GM12878 (cell line): ENCODE results near the gene SLC7A5. TPM values are rescaled to one million over a fixed set of nuclear protein-coding genes. Genes with fewer than 3 reads are reported as not detected.
"Not testable (repeated sequence)": the region's sequence is repeated elsewhere in the genome, so short reads cannot be mapped to it uniquely, and the experiment has no call there.

Source experiments
- ATAC-seq: fragments of 200-7000 bp; cut with Tn5 transposase; 3 replicates; pipeline ENCODE4 v1.9.1; 2020; ENCODE audit warnings: mild to moderate bottlenecking, moderate library complexity
- BruUV-seq: library from RNA; stranded (reverse); fragments of 400-500 nt; replicated peaks from 2 replicates; lab custom pipeline; 2021; lab: Mats Ljungman, UMichigan
- CTCF ChIA-PET: fragments of 300-600 bp; sonication (Branson Sonifier 250); formaldehyde crosslinking; extraction: SDS; loops from one replicate; lab custom pipeline; 2021; ENCODE audit warnings: inconsistent platforms; lab: Yijun Ruan, JAX
- POLR2A ChIA-PET: fragments of 350-600 bp; formaldehyde crosslinking; extraction: SDS; loops from one replicate; lab custom pipeline; 2021; ENCODE audit warnings: inconsistent platforms; lab: Charles Lee
- RAD21 ChIA-PET: fragments of 300-600 bp; sonication (Branson Sonifier 250); formaldehyde crosslinking; loops from one replicate; lab custom pipeline; 2023; ENCODE audit warnings: antibody characterized with exemption; ENCODE audit not compliant: unreplicated experiment; lab: Charles Lee
- SMC1A ChIA-PET: fragments of 300-600 bp; sonication (Branson Sonifier 250); formaldehyde crosslinking; loops from one replicate; lab custom pipeline; 2023; ENCODE audit not compliant: unreplicated experiment, uncharacterized antibody; lab: Charles Lee
- DNase-seq: peaks from one replicate; pipeline ENCODE4 v3.0.0-alpha.2; 2011; ENCODE audit warnings: low read depth, low spot score
- FAIRE-seq: peaks from 3 replicates; lab custom pipeline; 2011; peaks lifted over from hg19 to GRCh38; lab: Jason Lieb, UNC
- H2AFZ ChIP-seq: 2 replicates; pipeline ENCODE4 v1.6.0; 2011; ENCODE audit warnings: low read depth, low read length, control low read depth; ENCODE audit not compliant: control insufficient read depth
- H3K27ac ChIP-seq: 2 replicates; pipeline ENCODE4 v1.5.1; 2011; ENCODE audit warnings: control low read depth; ENCODE audit not compliant: control insufficient read depth, insufficient read depth
- H3K27me3 ChIP-seq, 2 experiments: replicated peaks in 1 of 2; 2 replicates each; pipeline versions ENCODE4 v1.6.0 to v1.6.1; 2011; ENCODE audit warnings: low read length in 1 of 2; ENCODE audit not compliant: control insufficient read depth in 2 of 2, insufficient read depth in 2 of 2
- H3K36me3 ChIP-seq, 2 experiments: 2 replicates each; pipeline ENCODE4 v1.5.1; 2011; ENCODE audit warnings: low read length in 1 of 2; ENCODE audit not compliant: control insufficient read depth in 2 of 2, insufficient read depth in 2 of 2
- H3K4me1 ChIP-seq: 2 replicates; pipeline ENCODE4 v1.6.1; 2011; ENCODE audit warnings: mild to moderate bottlenecking, low read length, moderate library complexity, mixed read lengths; ENCODE audit not compliant: control insufficient read depth, insufficient read depth
- H3K4me2 ChIP-seq: 2 replicates; pipeline ENCODE4 v1.6.0; 2011; ENCODE audit warnings: control low read depth; ENCODE audit not compliant: control insufficient read depth, insufficient read depth
- H3K4me3 ChIP-seq: fragments of 200-600 bp; sonication (generic); 2 replicates; pipeline ENCODE4 v1.5.1; 2016
- H3K79me2 ChIP-seq: 2 replicates; pipeline ENCODE4 v1.6.0; 2011; ENCODE audit warnings: low read length; ENCODE audit not compliant: control insufficient read depth, insufficient read depth
- H3K9ac ChIP-seq: 2 replicates; pipeline ENCODE4 v1.8.0; 2011; ENCODE audit warnings: low read length, control low read depth, mixed read lengths; ENCODE audit not compliant: control insufficient read depth, insufficient read depth
- H3K9me3 ChIP-seq: replicated peaks from 3 replicates; pipeline ENCODE4 v1.5.1; 2011; ENCODE audit warnings: mild to moderate bottlenecking, low read length; ENCODE audit not compliant: control insufficient read depth, insufficient read depth
- H4K20me1 ChIP-seq: 2 replicates; pipeline ENCODE4 v1.6.0; 2011; ENCODE audit not compliant: control insufficient read depth, insufficient read depth
- CHD2 ChIP-seq: IDR thresholded peaks from 2 replicates; pipeline ENCODE4 v1.6.1; 2011; ENCODE audit warnings: low read depth, low read length, improper control_type of control experiment, borderline replicate concordance
- EED ChIP-seq: sonication (generic); IDR thresholded peaks from 2 replicates; pipeline ENCODE4 v1.6.1; 2016; ENCODE audit warnings: antibody characterized with exemption, low read depth
- GABPA ChIP-seq: IDR thresholded peaks from 2 replicates; pipeline ENCODE4 v1.6.1; 2014; ENCODE audit warnings: antibody characterized with exemption, low read depth, mild to moderate bottlenecking, inconsistent platforms
- HDAC2 ChIP-seq: fragments of 200-600 bp; sonication (generic); IDR thresholded peaks from 2 replicates; pipeline ENCODE4 v1.6.1; 2017
- PAX8 ChIP-seq: fragments of 450-650 bp; IDR thresholded peaks from 2 replicates; pipeline ENCODE4 v1.6.1; 2017; ENCODE audit warnings: mild to moderate bottlenecking, moderate library complexity
- SUZ12 ChIP-seq: fragments of 200-600 bp; sonication (generic); IDR thresholded peaks from one replicate; pipeline ENCODE4 v1.6.1; 2018; ENCODE audit warnings: antibody characterized with exemption, mild to moderate bottlenecking; ENCODE audit not compliant: unreplicated experiment
- WGBS: methylation state at CpG from one replicate; pipeline ENCODE4 v1.1.6; 2016; ENCODE audit warnings: low lambda C conversion rate; ENCODE audit not compliant: insufficient replicate concordance, insufficient coverage; ENCODE audit errors: missing lambda C conversion rate; 5-methylcytosine and 5-hydroxymethylcytosine counted together
- in situ Hi-C: fragments of 300-500 bp; cut with MboI; formaldehyde crosslinking; loops from 9 replicates; pipeline ENCODE4 v1.14.3; 2018; ENCODE audit warnings: mixed read lengths
- intact Hi-C: fragments of 100-400 bp; cut with micrococcal nuclease; formaldehyde crosslinking; loops from one replicate; pipeline ENCODE4 v1.14.2; 2022; ENCODE audit not compliant: unreplicated experiment
- polyA plus RNA-seq, 11 experiments: library from polyadenylated mRNA; depleted of rRNA in 4 of 11; unstranded in 6 of 11; stranded (reverse) in 5 of 11; fragments of >200 nt; fragmentation: Nextera tagmentation in 4 of 11; fragmentation: Illumina TruSeq in 1 of 11; extraction: Ambion mirVana in 4 of 11; extraction: Trizol in 1 of 11; gene quantifications; 1 replicate in 1 of 11; 2 replicates in 10 of 11; pipeline versions ENCODE4 v1.2.1 to v1.2.3, GENCODE V29; 2011 to 2016; ENCODE audit warnings: inconsistent platforms in 2 of 11, missing spikeins in 2 of 11, low read depth in 1 of 11
- total RNA-seq, 4 experiments: library from RNA; depleted of rRNA in 3 of 4; stranded (reverse); fragments of >200 nt in 3 of 4; fragmentation: Illumina TruSeq in 1 of 4; extraction: Trizol in 1 of 4; gene quantifications; 2 replicates each; pipeline versions ENCODE4 v1.2.1 to v1.2.3, GENCODE V29; 2013 to 2021
- TF ChIP-seq, protein P1 (sequence below): fragments of 450-650 bp; IDR thresholded peaks from 2 replicates; pipeline ENCODE4 v1.6.1; 2017; ENCODE audit warnings: mild to moderate bottlenecking, moderate library complexity
- TF ChIP-seq, protein P2 (sequence below): IDR thresholded peaks from 2 replicates; pipeline ENCODE4 v1.6.1; 2011; ENCODE audit warnings: borderline replicate concordance, low read depth, mild to moderate bottlenecking, moderate library complexity, low read length; ENCODE audit not compliant: insufficient read depth, poor library complexity, severe bottlenecking

The SLC7A5 gene
- total and polyA plus RNA-seq, 10 of the 15 experiments (the other 5 are each of a cell fraction or from before 2014, with no cell fraction given) = 2.3 to 101 (median 35.8) TPM

DNA sequence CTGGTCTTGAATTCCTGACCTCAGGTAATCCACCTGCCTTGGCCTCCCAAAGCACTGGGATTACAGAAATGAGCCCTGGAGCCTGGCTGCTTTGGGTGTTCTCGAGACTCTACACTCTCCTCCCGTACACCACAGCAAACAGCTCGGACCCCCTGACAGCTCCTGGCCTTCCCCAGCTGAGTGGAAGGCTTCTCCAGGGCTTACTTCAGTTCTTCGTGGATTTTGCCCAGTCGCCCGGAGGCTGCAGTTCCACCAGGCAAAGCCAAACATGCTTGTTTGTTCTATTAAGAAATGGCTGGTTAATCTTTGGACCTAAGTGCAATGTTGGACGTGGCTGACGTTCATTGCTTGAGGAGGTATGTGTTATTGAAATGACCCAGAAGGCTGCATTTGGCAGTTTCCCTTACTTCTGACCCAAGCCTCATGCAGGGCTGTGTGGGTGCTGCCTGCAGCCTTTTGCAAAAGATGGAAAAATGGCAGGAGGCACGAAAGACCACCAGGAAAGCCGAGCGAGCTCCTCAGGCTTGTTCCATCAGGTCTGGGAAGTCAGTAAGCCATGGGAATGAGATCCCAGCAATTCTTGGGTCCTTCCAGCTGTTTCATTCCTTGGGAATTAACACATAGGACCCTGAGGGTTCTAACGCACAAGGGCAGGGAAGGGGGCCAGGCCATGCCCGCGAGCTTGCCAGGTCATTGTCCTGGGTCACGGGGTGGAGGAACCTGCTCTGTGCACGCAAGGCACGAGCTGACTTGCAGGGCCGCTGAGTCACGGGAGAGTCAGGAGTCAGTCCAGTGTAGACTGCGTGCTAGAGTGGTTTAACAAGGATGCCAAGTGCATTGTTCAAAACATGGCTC, 79.6 kb downstream of the SLC7A5 start (continued):
- TF ChIP-seq PAX8 (no peak), EED (no peak), CHD2 (no peak), HDAC2 (no peak), GABPA (no peak), SUZ12 (no peak)
- TF ChIP-seq, protein P1, sequence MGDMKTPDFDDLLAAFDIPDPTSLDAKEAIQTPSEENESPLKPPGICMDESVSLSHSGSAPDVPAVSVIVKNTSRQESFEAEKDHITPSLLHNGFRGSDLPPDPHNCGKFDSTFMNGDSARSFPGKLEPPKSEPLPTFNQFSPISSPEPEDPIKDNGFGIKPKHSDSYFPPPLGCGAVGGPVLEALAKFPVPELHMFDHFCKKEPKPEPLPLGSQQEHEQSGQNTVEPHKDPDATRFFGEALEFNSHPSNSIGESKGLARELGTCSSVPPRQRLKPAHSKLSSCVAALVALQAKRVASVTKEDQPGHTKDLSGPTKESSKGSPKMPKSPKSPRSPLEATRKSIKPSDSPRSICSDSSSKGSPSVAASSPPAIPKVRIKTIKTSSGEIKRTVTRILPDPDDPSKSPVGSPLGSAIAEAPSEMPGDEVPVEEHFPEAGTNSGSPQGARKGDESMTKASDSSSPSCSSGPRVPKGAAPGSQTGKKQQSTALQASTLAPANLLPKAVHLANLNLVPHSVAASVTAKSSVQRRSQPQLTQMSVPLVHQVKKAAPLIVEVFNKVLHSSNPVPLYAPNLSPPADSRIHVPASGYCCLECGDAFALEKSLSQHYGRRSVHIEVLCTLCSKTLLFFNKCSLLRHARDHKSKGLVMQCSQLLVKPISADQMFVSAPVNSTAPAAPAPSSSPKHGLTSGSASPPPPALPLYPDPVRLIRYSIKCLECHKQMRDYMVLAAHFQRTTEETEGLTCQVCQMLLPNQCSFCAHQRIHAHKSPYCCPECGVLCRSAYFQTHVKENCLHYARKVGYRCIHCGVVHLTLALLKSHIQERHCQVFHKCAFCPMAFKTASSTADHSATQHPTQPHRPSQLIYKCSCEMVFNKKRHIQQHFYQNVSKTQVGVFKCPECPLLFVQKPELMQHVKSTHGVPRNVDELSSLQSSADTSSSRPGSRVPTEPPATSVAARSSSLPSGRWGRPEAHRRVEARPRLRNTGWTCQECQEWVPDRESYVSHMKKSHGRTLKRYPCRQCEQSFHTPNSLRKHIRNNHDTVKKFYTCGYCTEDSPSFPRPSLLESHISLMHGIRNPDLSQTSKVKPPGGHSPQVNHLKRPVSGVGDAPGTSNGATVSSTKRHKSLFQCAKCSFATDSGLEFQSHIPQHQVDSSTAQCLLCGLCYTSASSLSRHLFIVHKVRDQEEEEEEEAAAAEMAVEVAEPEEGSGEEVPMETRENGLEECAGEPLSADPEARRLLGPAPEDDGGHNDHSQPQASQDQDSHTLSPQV = no peak
- TF ChIP-seq, protein P2, sequence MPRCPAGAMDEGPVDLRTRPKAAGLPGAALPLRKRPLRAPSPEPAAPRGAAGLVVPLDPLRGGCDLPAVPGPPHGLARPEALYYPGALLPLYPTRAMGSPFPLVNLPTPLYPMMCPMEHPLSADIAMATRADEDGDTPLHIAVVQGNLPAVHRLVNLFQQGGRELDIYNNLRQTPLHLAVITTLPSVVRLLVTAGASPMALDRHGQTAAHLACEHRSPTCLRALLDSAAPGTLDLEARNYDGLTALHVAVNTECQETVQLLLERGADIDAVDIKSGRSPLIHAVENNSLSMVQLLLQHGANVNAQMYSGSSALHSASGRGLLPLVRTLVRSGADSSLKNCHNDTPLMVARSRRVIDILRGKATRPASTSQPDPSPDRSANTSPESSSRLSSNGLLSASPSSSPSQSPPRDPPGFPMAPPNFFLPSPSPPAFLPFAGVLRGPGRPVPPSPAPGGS = no peak

DNA sequence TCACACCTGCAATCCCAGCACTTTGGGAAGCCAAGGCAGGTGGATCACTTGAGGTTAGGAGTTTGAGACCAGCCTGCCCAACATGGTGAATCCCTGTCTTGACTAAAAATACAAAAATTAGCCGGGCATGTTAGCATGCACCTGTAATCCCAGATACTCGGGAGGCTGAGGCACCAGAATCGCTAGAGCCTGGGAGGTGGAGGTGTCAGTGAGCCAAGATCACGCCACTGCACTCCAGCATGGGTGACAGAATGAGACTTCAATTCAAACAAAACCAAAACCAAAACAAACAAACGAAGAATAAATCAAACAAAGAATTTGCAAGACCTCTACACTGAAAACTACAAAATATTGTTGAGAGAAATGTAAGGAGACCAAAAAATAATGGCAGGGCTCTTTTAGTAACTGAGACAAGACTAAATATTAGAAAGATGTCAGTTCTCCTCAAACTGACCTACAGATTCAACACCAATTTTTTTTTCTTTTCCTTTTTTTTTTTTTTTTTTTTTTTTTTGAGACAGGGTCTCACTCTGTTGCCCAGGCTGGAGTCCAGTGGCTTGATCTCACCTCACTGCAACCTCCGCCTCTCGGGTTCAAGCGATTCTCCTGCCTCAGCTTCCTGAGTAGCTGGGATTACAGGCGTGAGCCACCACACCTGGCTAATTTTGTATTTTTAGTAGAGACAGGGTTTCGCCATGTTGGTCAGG, 80.4 kb downstream of the SLC7A5 start:
- intact Hi-C loops, H3K79me2 ChIP-seq, RAD21 ChIA-PET, H3K9ac ChIP-seq, FAIRE-seq, H3K27ac ChIP-seq, H3K27me3 ChIP-seq, H3K4me3 ChIP-seq, in situ Hi-C loops, H3K9me3 ChIP-seq, H3K36me3 ChIP-seq, ATAC-seq, BruUV-seq, H3K4me1 ChIP-seq, H4K20me1 ChIP-seq, H2AFZ ChIP-seq, H3K4me2 ChIP-seq, DNase-seq: not testable (repeated sequence)
- ChIA-PET SMC1A (interaction anchor here (0.8 kb wide), 1 partner anchor 10 kb away, joined by 3 read pairs; no protein-coding TSS in a partner anchor), CTCF (interaction anchor here (1.2 kb wide), 1 partner anchor 82 kb away, joined by 4 read pairs; no protein-coding TSS in a partner anchor), POLR2A (interaction anchor here (0.9 kb wide), 1 partner anchor 11 kb away, joined by 4 read pairs; no protein-coding TSS in a partner anchor)
- 75% methylated on average over 10 of the region's 10 CpGs for WGBS
